ENCODE data around the gene ACD. TPM values are rescaled to one million over a fixed set of nuclear protein-coding genes. Genes with fewer than 3 reads are reported as not detected.

ACD gene
- total RNA-seq, 1 experiment from 2014 or later, result 44.0 TPM

GRCh38 chr16:67678354-67679023, 18.4 kb upstream of the ACD start:
- intact Hi-C loops (cut with micrococcal nuclease; ENCODE audit: unreplicated experiment), result no loop called here
- Mint-ChIP-seq H3K27me3 (ENCODE audit: unreplicated experiment) (no peaks in the 10 kb centered on the region), H3K9me3 (ENCODE audit: low read depth, unreplicated experiment) (no peaks in the 10 kb centered on the region), H3K4me3 (ENCODE audit: low read depth, unreplicated experiment) (no peak overlapping the region), H3K27ac (ENCODE audit: unreplicated experiment) (no peak overlapping the region), H3K36me3 (ENCODE audit: insufficient read depth, unreplicated experiment) (peaks cover 19% of the 10 kb centered on the region), H3K4me1 (ENCODE audit: low read depth, unreplicated experiment) (peaks cover 10% of the 10 kb centered on the region)
- CTCF ChIA-PET, result interaction anchor here (0.5 kb wide), 1 partner anchor 142 kb away, joined by 3 read pairs; no protein-coding TSS in a partner anchor
- BruUV-seq (replicated peaks), result no TSS peak
- TF ChIP-seq, protein P1, sequence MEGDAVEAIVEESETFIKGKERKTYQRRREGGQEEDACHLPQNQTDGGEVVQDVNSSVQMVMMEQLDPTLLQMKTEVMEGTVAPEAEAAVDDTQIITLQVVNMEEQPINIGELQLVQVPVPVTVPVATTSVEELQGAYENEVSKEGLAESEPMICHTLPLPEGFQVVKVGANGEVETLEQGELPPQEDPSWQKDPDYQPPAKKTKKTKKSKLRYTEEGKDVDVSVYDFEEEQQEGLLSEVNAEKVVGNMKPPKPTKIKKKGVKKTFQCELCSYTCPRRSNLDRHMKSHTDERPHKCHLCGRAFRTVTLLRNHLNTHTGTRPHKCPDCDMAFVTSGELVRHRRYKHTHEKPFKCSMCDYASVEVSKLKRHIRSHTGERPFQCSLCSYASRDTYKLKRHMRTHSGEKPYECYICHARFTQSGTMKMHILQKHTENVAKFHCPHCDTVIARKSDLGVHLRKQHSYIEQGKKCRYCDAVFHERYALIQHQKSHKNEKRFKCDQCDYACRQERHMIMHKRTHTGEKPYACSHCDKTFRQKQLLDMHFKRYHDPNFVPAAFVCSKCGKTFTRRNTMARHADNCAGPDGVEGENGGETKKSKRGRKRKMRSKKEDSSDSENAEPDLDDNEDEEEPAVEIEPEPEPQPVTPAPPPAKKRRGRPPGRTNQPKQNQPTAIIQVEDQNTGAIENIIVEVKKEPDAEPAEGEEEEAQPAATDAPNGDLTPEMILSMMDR (IDR thresholded peaks at IDR 0.05; ENCODE audit: unreplicated experiment), result no peak
- no peak for DNase-seq

DNA sequence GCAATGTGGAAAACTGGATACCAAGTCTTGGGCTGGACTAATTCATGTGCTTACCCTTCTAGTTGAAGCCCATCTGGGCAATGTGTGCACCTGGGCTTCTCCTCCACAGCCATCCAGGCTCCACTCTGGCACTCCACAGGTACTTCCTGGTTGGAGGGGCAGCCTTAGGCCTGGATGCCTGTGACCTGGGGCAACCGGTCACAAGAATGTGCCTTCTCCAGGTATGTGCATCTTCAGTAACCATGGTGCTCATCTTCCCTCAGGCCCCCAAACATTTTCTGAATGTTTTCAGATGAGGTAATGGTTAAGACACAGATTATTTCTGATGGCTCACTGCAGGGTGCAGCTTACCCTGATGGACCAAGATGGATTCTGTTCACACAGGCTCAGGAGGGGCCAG, 17.7 kb upstream of the ACD start:
- Mint-ChIP-seq H3K36me3 (ENCODE audit: insufficient read depth, unreplicated experiment) (peaks cover 19% of the 10 kb centered on the region), H3K4me3 (ENCODE audit: low read depth, unreplicated experiment) (no peak overlapping the region), H3K27me3 (ENCODE audit: unreplicated experiment) (no peaks in the 10 kb centered on the region), H3K27ac (ENCODE audit: unreplicated experiment) (no peak overlapping the region), H3K4me1 (ENCODE audit: low read depth, unreplicated experiment) (peaks cover 13% of the 10 kb centered on the region), H3K9me3 (ENCODE audit: low read depth, unreplicated experiment) (no peaks in the 10 kb centered on the region)
- BruUV-seq (replicated peaks), result no TSS peak
- TF ChIP-seq, protein P1 (IDR thresholded peaks at IDR 0.05; ENCODE audit: unreplicated experiment), result no peak
- intact Hi-C loops (cut with micrococcal nuclease; ENCODE audit: unreplicated experiment), result no loop called here
- DNase-seq, result no peak
- CTCF ChIA-PET, result no interaction called here

DNA sequence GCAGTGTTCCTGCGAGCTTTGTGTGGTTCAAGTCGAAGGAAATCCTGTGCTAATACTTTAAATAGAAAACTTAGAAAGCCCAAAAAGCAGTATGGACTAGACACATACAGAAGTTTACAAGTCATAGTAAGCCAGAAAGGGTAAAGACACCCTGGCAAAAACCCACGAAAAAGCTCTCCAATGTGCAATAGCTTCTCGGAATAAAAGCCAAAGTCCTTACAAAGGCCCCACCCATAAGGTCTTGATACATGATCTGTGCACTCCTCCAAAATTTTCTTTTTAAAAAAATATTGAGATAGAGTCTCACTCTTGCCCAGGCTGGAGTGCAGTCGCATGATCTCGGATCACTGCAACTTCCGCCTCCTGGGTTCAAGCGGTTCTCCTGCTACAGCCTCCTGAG, 16.9 kb upstream of the ACD start:
- DNase-seq, result no peak
- CTCF ChIA-PET, result interaction anchor here (0.6 kb wide), 1 partner anchor 174 kb away, joined by 3 read pairs; no protein-coding TSS in a partner anchor
- Mint-ChIP-seq H3K27me3 (ENCODE audit: unreplicated experiment) (no peaks in the 10 kb centered on the region), H3K36me3 (ENCODE audit: insufficient read depth, unreplicated experiment) (peaks cover 19% of the 10 kb centered on the region), H3K27ac (ENCODE audit: unreplicated experiment) (no peak overlapping the region), H3K4me1 (ENCODE audit: low read depth, unreplicated experiment) (peaks cover 13% of the 10 kb centered on the region), H3K4me3 (ENCODE audit: low read depth, unreplicated experiment) (no peak overlapping the region), H3K9me3 (ENCODE audit: low read depth, unreplicated experiment) (no peaks in the 10 kb centered on the region)
- BruUV-seq (replicated peaks), result no TSS peak
- intact Hi-C loops (cut with micrococcal nuclease; ENCODE audit: unreplicated experiment), result no loop called here
- TF ChIP-seq, protein P1 (IDR thresholded peaks at IDR 0.05; ENCODE audit: unreplicated experiment), result no peak

DNA sequence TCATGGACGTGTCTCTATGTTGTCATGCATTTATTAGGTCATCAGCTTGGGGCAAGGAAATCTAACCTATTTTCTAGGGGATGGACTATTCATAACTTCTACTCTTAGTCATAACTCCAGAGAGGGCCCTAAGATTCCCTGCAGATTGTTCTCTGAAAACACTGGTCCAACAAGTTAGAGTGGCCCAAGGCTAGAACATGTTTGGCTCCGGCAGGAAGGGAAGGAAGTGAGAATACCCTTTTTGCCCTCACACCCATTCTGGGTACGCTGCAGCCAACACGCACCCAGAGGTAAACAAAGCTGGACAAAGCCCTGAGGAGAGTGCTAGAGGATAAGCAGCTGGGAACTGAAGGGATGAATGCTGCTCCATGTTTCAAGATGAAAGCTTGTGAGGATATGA, 16.5 kb upstream of the ACD start:
- Mint-ChIP-seq H3K27me3 (ENCODE audit: unreplicated experiment) (no peaks in the 10 kb centered on the region), H3K4me3 (ENCODE audit: low read depth, unreplicated experiment) (no peak overlapping the region), H3K9me3 (ENCODE audit: low read depth, unreplicated experiment) (no peaks in the 10 kb centered on the region), H3K4me1 (ENCODE audit: low read depth, unreplicated experiment) (peaks cover 13% of the 10 kb centered on the region), H3K27ac (ENCODE audit: unreplicated experiment) (no peak overlapping the region), H3K36me3 (ENCODE audit: insufficient read depth, unreplicated experiment) (peaks cover 19% of the 10 kb centered on the region)
- intact Hi-C loops (cut with micrococcal nuclease; ENCODE audit: unreplicated experiment), result no loop called here
- TF ChIP-seq, protein P1 (IDR thresholded peaks at IDR 0.05; ENCODE audit: unreplicated experiment), result no peak
- no TSS peak for BruUV-seq (replicated peaks)
- CTCF ChIA-PET, result interaction anchor here (0.6 kb wide), 1 partner anchor 173 kb away, joined by 3 read pairs; no protein-coding TSS in a partner anchor
- DNase-seq, result no peak

Measured in Calu3 (cell line).